ENCODE data around the gene CAMK1D.

Gene CAMK1D

GRCh38 chr10:12873172-12873571, 523.8 kb downstream of the CAMK1D start:
- no peak for DNase-seq

GRCh38 chr10:12874501-12874900, 525.2 kb downstream of the CAMK1D start:
- DNase-seq: no peak

- no peak for DNase-seq
Observed at GRCh38 chr10:12875100-12875499, 525.8 kb downstream of the CAMK1D start.

GRCh38 chr10:12876266-12876665, 526.9 kb downstream of the CAMK1D start:
- no peak for DNase-seq

- no peak for DNase-seq
Observed at GRCh38 chr10:12877150-12877549, 527.8 kb downstream of the CAMK1D start.

GRCh38 chr10:12880423-12880822, 531.1 kb downstream of the CAMK1D start:
- DNase-seq: no peak

- DNase-seq: no peak
Observed at GRCh38 chr10:12884851-12885250, 535.5 kb downstream of the CAMK1D start.

Data from stimulated activated CD4-positive, alpha-beta T cell treated with anti-CD3 and anti-CD28 coated beads, Interleukin-12 subunit alpha, Interleukin-12 subunit beta, amount 100 ng/mL, for 4 hours (primary cell).